ENCODE results near the gene EVI5L.
"Not testable (repeated sequence)": the region's sequence is repeated elsewhere in the genome, so short reads cannot be mapped to it uniquely, and the experiment has no call there.

The EVI5L gene

DNA sequence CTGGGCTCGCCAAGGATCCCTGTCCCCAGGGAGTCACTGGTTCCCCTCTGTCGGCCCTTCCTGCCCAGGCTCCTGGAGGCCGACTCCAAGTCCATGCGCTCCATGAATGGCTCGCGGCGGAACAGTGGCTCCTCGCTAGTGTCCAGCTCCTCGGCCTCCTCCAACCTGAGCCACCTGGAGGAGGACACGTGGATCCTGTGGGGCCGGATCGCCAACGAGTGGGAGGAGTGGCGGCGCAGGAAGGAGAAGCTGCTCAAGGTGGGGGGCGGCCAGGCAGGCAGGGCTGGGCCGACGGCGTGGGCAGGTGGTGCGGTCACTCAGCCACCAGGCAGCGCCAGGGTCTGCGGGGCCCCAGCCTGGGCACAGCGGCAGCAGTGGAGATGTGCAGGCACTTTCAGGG, 17.6 kb downstream of the EVI5L start:
- no peak for DNase-seq

GRCh38 chr19:7848779-7849457, 18.9 kb downstream of the EVI5L start:
- DNase-seq, result no peak

GRCh38 chr19:7849631-7849999, 19.6 kb downstream of the EVI5L start:
- DNase-seq, result no peak

GRCh38 chr19:7850000-7850813, 20.2 kb downstream of the EVI5L start:
- no peak for DNase-seq

DNA sequence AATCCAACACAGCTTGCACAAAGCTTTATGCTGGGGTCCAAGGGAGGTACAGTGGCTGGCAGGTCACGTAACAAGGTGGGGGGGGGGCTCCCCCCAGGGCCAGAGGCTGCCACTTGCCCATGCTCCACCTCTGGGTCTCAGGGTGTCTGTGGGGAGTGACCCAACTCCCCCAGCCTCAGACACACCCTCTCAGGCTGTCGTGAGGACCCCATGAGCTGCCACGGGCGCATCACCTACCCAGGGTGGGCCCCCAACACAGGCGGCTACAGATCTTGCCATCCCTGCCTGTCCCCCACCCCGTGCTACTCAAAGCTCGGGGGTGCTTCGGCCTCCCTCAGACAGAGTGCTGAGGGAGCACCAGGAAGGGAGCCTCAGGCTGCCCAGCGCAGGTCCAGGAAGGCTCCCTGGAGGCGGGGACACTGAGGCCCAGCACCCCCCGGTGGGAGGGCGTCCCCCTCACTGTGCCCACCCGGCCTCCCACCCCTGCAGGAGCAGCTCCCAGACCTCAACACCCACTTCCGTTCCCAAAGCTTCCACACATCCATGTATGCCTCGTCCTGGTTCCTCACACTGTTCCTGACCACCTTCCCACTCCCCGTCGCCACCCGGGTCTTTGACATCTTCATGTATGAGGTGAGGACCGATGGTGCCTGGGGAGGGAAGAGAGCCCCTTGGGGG, 21.1 kb downstream of the EVI5L start:
- DNase-seq, result no peak

DNA sequence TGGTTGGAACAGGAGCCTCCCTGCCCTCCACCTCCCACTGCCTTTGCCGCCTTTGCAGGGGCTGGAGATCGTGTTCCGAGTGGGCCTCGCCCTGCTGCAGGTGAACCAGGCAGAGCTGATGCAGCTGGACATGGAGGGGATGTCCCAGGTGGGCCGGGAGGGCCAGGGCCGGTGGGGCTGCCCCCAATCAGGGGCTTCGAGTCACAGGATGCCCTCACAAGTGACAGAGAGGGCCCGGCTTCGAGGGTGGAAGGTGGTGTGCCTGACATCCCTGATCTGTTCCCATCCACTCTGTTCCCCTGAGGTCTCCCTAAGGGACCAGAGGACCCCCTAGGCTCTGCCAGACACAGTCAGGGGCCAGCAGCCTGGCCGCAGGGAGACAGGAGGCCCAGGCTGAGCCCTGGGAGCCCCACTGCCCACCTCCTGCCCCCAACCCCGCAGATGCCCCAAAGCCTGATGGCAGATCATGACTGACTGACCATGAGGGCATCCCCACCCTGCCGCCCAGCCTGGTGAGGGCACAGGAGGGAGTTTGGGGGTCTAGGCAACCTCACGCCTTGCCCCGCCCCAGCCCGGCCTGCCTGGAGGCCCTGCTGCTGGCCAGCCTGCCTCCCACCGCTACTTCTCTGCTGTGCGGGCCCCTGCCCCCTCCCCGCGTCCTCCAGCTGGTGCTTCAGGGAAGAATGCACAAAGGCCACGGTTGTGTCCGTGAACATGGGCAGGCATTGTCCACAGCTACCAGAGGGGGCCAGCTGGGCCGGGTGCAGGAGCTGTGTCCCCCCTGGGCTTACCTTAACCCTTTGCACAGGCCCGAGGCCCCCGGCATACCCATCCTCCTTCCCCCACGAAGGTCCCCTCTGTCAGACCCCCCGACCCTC, 21.8 kb downstream of the EVI5L start:
- DNase-seq, result no peak

DNA sequence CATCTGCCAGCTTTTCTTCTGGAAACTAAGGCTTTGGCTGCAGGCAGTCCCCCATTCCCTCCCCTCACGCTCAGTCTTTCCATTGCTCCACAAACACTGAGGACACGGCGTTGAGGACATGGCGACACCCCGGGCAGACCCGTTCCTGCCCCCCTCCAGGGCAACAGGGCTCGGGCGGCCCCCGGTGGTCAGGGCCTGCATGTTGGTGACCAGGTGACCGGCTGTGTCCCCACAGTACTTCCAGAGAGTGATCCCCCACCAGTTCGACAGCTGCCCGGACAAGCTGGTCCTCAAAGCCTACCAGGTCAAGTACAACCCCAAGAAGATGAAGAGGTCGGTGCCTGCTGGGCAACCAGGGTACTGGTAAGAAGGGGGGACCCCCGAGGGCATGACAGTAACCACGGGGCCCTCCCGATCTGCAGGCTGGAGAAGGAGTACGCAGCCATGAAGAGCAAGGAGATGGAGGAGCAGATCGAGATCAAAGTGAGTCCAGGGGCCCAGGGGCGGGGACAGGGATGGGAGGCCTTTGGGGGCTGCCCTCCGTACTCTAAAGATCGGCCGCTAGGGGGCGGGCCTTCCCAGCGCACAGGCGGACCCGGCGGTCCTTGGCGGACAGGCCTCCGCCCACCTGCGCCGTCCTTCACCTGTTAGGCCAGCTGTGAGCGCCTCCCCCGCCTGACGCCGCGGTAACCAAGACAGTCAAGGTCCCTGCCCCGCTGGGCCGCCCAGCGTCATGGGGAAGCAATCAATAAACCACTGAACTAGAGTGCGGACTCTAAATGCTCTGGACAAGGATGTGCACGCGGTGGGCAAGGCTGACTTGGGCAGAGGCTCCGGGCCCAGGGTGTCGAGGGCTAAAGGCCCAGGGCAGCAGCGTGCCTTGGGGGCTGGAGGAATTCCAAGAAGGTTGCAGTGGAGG, 23.1 kb downstream of the EVI5L start:
- DNase-seq, result peak; percentile 65

DNA sequence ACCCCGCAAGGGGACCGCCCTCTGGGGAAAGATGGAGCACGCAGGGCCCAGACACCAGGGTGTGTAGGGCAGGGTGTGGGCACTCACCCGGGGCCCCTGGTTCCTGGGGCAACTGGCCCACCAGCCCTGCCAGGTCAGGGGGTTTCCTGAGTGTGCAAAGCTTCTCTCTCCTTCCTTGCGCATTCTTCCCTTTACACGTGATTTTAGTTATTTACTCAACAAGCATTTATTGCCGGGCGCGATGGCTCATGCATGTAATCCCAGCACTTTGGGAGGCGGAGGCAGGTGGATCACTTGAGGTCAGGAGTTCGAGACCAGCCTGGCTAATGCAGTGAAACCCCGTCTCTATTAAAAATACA, 23.7 kb downstream of the EVI5L start:
- DNase-seq, result no peak

- DNase-seq, result no peak
Measured at GRCh38 chr19:7855426-7856108, 25.5 kb downstream of the EVI5L start.

GRCh38 chr19:7856109-7856591, 26.1 kb downstream of the EVI5L start:
- DNase-seq, result no peak

DNA sequence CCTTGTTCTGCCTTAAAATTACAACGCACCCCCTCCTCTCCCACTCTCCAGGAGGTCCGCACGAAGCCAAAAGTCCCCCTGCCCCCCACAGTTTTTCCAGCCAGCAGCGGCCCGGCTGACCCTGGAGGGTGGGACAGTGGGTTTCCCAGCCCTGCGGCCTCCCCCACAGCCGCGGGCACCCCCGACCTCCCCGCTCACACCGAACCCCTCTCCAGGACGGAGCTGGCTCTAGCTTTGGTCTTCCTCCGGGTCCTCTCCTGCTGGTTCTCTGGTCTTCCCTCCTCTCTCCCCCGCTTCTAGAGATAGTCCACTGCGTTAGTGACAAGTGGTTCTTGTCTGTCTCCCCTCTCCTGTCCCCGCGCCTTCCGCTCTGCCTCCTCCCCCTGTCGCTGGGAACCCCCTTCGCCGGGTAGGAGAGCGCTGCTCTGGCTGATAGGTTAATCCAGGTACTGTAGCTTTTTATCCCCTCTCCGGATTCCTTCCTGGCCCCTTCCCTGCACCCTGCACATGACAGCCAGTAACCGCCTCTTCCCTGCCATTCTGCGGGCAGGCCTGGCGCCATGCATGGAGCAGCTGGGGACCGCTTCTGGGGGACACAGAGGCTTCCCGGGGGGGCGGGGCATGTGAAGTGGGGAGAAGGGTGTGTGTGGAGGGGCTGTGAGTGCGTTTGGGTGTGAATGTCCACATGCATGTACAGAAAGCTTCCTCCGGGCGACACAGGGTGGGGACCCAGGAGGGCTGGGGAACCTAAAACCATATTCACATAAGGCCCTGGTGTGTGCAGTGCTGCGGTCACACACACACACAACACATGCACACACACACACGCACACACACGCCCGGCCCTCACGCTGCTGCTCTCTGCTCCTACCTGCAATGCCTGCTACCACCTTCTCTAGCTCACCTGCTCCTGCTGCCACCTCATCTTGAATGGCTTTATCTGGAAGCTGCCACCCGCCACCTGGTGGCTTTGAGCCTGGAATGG, 27.0 kb downstream of the EVI5L start:
- DNase-seq, result no peak

DNA sequence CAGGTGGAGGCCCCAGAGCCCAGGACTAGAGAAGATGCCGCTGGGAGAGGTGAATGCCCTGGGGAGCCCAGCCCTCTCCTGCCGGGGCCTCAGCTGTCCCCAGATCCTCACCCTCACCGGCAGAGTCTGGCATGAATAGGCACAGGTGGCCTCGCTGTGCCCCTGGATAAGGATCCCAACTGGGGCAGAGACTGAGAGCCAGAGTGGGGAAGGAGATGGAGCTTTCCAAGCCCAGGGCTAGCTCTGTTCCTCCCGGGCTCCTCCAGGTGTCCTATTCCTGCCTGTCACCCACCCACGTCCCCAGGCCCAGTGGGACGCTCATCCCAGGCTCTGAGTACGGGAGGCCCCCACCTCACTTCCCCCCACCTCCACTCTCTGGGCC, 27.7 kb downstream of the EVI5L start:
- DNase-seq, result no peak

GRCh38 chr19:7858109-7858770, 28.2 kb downstream of the EVI5L start:
- no peak for DNase-seq

DNA sequence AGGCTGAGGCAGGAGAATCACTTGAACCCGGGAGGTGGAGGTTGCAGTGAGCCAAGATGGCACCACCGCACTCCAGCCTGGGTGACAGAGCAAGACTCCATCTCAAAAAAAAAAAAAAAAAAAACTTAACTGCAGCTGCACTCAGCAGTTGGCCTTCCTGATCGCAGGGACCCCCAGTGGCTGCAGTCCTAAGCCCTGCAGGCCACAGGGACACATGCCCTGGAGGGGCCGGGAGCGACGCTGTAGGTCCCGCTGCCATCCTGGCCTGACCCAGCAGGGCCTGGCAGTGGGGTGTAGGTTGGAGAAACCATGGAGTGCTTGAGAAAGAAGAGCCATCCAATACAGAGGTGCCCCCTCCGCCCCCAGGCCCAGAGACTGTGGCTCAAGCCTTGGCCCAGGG, 29.1 kb downstream of the EVI5L start:
- DNase-seq, result not testable (repeated sequence)

GRCh38 chr19:7859831-7860713, 30.1 kb downstream of the EVI5L start:
- no peak for DNase-seq

DNA sequence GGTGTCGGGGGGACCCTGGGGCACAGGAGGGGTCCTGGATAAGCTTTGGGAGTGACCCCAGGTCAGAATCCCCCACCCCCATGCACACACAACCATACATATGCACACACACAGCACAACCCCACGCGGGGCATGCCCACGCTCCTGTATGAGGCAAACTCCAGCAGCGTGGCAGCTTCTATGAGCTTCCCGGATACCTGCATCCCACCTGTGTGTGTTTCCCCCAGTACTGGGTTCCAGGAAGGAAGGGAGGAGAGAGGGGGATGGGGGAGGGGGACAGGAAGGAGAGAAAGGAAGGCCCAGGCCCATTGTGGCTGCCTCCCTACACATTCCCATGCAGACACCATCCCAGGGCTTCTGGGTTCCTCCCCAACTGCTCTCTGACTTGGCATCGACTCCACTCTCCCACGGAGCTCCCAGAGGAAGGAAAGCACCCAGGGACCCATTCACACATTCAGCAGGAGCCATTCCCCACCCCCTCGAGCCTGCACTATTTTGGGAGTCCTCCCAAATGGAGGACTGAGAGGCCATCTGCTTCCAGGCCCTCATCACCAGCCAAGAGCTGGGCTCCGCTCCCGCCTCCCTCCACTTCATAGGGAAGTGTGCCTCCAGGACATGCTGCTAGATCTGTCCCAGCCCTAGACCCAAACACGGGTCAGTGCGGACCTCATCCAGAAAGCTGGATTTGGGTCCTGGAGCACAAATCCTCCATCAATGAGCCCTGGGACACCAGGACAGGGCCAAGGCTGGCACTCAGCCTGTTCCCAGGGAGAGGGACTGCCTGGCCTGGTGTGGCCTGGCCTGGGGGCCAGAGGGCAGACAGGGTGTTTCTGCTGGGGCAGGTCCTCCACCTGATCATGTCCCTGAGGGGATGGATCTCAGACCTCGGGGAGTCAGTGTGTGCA, 30.9 kb downstream of the EVI5L start:
- no peak for DNase-seq
